HUDEP-2 (cell line): ENCODE data around the gene EIF3M.
A peak's percentile ranks its signal among the peaks of the same experiment; 100 is the strongest.
"Not testable (repeated sequence)": the region's sequence is repeated elsewhere in the genome, so short reads cannot be mapped to it uniquely, and the experiment has no call there.

Experiments used
- DNase-seq, 76 experiments: peaks; one replicate each; lab custom pipeline; 2025; ENCODE audit not compliant: unreplicated experiment in 76 of 76; lab: John Stamatoyannopoulos, UW

EIF3M gene

GRCh38 chr11:32594272-32594671 lies 10.6 kb downstream of the EIF3M start:
- peak in 4 of 76 experiments; percentile 3 to 30 (median 4) for DNase-seq

GRCh38 chr11:32596114-32596513 lies 12.5 kb downstream of the EIF3M start:
- not testable (repeated sequence) for DNase-seq

- no peak for DNase-seq
Measured at GRCh38 chr11:32597921-32598320, 14.3 kb downstream of the EIF3M start.

GRCh38 chr11:32602657-32603415 lies 19.2 kb downstream of the EIF3M start:
- DNase-seq = no peak

- DNase-seq = no peak
Measured at GRCh38 chr11:32606220-32606619, 22.6 kb downstream of the EIF3M start.

- not testable (repeated sequence) for DNase-seq
Measured at GRCh38 chr11:32608826-32609225, 25.2 kb downstream of the EIF3M start.

GRCh38 chr11:32610797-32611352 lies 27.2 kb downstream of the EIF3M start:
- no peak for DNase-seq

- no peak for DNase-seq
Measured at GRCh38 chr11:32613500-32614151, 30.0 kb downstream of the EIF3M start.

GRCh38 chr11:32615422-32615821 lies 31.8 kb downstream of the EIF3M start:
- DNase-seq = peak in 1 of 76 experiments; percentile 4

- no peak for DNase-seq
Measured at GRCh38 chr11:32616903-32617302, 33.3 kb downstream of the EIF3M start.

GRCh38 chr11:32630844-32631243 lies 47.2 kb downstream of the EIF3M start:
- DNase-seq = no peak

- no peak for DNase-seq
Measured at GRCh38 chr11:32635819-32636218, 52.2 kb downstream of the EIF3M start.

GRCh38 chr11:32641361-32641760 lies 57.7 kb downstream of the EIF3M start:
- no peak for DNase-seq

GRCh38 chr11:32643526-32643925 lies 59.9 kb downstream of the EIF3M start:
- DNase-seq = no peak
